SU-DHL-6 (cell line): ENCODE results near the gene UBXN10.

Experiments
- EZH2phosphoT487 ChIP-seq: fragments of 200-600 bp; sonication (generic), shearing (Covaris generic); conservative IDR thresholded peaks from 2 replicates; pipeline ENCODE4 v1.6.1; 2018; ENCODE audit warnings: mild to moderate bottlenecking, antibody characterized with exemption, low read length, moderate library complexity, mixed read lengths
- TF ChIP-seq, protein P1 (sequence below): fragments of 200-600 bp; sonication (generic); IDR thresholded peaks from one replicate; pipeline ENCODE4 v1.5.1; 2017; ENCODE audit warnings: antibody characterized with exemption, mild to moderate bottlenecking, low read length, moderate library complexity; ENCODE audit not compliant: insufficient read depth, poor library complexity, severe bottlenecking

- TF ChIP-seq, protein P1, sequence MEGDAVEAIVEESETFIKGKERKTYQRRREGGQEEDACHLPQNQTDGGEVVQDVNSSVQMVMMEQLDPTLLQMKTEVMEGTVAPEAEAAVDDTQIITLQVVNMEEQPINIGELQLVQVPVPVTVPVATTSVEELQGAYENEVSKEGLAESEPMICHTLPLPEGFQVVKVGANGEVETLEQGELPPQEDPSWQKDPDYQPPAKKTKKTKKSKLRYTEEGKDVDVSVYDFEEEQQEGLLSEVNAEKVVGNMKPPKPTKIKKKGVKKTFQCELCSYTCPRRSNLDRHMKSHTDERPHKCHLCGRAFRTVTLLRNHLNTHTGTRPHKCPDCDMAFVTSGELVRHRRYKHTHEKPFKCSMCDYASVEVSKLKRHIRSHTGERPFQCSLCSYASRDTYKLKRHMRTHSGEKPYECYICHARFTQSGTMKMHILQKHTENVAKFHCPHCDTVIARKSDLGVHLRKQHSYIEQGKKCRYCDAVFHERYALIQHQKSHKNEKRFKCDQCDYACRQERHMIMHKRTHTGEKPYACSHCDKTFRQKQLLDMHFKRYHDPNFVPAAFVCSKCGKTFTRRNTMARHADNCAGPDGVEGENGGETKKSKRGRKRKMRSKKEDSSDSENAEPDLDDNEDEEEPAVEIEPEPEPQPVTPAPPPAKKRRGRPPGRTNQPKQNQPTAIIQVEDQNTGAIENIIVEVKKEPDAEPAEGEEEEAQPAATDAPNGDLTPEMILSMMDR, result no peak
- TF ChIP-seq EZH2phosphoT487, result no peak
These were observed 41.9 kb upstream of the UBXN10 start for GRCh38 chr1:20143734-20144565.
